HCEC 1CT (cell line): ENCODE results near the gene FIGNL2.

ENCODE experiments used
- DNase-seq: peaks from one replicate; pipeline ENCODE4 v3.0.0-alpha.2; 2017

Gene FIGNL2

DNA sequence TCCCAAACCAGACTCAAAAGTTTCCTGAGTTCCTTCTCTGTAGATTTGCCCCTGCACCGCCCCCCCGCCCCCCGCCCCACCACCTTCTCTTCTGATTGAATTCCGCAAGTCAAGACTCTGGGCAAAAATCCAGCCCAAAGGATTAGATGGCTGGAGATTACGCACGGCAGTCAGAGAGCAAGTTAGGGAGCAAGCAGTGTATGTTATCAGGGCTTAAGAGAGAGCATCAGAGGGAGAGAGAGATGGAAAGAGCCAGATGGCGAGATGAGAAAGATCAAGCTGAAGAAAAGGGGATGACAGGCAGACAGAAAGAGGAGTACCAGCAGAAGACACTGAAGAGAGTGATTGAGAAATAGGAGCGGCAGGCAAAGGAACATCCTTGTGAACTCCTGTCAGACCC is 25.5 kb upstream of the FIGNL2 start:
- peak; percentile 29 for DNase-seq

DNA sequence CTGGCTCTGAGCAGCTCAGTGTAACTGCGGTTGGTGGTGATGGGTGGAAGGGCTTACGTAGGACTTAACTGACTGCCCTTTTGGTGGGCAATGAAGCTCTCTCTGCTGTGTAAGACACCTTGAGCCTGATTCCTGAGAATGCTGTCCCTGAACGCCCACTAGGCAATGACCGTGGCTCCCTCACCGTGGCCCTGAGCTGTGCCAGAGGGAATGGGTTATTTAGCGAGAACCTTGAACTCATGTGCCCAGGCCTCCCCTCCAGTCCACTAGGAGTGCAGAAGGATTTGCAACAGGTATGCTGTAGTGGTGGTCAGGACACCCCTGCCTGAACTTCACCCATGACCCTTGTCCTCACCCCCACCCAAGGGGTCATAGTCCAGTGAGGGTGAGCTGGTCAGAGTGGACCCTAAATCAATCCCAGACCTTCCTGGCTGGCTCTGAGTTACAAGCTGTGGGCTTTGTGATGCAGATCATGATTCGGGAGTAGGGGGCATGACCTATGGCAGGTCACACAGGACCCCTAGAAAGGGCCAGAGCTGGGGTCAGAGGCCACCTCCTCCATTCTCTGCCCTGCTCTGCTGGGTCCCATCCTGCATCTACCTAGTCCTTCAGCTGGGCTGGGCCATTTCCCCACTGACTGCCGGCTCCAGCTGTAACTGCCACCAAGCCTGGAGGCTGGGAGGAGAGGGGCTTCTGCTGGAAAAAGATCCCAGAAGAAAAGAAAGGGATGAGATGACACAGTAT is 24.9 kb upstream of the FIGNL2 start:
- DNase-seq, result no peak

DNA sequence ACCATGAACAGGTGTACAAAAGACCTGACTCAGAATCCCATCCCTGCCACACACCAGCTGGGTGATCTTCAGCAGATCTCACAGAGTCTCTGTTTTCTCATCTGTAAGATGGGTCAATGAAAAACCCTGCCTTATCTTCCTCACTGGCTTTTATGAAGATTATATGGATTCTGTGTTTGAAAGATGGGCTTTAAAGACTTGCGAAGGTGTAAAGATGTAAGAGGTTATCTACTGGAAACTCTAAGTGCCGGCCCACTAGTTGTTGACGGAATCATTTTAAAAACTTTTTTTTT is 24.1 kb upstream of the FIGNL2 start:
- DNase-seq, result no peak

DNA sequence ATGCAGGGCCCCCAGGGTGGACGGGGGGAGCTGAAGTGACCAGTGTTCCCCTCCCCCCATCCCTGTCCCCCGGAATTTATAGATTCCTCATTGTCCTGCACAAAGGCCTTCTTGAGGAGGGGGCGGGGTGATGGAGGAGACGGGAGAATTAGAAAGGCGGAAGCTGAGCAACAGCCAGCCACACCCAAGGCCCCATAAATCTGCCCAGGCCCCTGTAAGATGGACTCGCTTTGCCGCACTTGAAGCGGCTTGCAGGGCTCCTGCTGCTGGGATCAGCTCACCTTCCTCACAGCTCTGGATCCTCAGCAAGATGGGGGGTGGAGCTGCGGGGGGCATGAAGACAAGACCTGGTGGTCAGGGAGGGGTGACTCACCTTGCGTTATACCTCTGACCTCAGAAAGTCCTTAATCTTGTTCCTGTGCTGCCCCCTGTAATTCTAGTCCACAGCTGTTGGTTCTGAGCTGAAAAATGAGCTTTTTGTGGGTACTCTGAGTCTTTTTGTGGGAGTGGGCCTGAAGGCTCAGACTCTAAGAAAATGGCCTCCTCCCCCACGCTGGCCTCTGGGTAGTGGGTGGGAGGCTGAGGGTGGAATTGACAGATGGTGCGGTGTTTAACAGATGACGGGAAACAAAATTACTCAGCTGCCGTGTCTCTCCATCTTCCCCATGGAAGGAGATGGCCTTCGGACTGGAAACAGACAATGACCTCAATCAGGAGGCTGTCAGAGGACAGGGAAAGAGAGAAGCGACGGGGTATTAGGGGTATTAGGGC is 23.6 kb upstream of the FIGNL2 start:
- no peak for DNase-seq

DNA sequence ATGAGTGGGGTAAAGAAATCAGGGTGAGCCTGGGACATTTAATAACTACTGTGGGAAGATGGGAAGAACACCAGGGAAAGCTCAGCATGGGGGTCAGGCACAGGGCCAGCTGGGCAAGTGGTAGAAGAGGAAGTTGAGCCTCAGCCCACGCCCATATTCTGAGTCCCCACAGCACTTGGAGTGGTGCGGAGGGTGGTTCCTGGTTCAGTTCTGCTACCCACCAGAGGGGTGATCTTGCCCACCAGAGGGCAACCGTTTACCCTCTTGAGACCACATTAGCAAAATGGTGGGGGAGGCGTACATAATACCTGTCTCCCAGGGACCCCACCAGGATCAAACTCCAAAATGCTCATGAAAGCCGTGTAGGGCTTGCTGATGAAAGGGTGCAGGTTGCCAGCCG is 22.6 kb upstream of the FIGNL2 start:
- DNase-seq, result no peak

DNA sequence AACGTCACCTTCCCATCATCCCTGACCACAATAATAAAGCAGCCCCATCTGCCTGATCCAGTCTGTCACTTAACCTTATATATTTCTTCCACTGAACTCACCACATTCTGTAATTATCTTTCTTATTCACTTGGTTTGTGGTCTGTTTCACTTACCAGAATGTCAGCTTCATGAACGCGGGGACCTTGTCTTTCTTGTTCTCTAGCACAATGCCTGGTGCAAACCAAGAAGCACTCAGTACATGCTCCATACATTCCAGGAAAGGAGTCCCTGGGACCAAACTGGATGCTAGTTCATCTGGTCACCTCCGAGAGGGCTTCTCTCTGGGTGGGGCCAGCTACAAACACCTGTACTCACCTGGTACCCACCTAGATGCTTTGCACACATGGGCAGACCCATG is 22.0 kb upstream of the FIGNL2 start:
- no peak for DNase-seq

DNA sequence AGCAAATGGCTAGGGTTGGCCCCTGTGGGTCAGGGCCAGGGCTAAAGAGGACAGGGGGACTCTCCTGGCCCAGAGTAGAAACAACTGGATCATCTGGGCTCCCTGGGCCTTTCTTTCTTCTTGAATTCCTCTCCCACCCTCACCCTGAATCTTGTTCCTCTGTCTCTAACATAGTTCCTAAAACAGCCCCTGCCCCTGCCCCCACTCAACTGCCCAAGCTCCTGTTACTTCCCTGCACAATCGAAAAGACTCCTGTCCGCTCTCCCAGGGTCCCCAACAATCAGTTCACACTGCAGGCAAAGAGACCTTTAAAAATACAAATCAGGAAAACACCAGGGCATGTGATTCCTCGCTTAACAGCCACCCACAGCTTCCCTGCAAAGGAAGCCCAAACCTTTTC is 21.4 kb upstream of the FIGNL2 start:
- no peak for DNase-seq

DNA sequence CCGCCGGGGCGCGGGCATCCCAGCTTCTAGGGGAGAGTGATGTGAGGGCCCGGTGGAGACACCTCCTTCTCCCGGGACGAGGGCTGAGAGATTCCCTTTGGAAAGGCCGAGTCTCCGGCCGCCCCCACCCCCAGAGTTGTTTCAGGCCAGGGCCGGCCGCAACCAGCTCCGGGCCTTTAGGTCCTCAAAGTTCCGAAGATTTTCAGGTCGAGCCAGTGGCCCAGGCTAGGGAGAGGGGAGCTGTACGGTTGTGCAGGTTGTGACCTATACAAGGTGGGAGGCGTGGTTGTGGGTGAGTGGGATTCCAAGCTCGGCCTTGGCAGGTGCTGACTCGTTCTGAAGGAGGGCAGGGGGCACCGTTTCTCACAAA is 21.0 kb upstream of the FIGNL2 start:
- no peak for DNase-seq

DNA sequence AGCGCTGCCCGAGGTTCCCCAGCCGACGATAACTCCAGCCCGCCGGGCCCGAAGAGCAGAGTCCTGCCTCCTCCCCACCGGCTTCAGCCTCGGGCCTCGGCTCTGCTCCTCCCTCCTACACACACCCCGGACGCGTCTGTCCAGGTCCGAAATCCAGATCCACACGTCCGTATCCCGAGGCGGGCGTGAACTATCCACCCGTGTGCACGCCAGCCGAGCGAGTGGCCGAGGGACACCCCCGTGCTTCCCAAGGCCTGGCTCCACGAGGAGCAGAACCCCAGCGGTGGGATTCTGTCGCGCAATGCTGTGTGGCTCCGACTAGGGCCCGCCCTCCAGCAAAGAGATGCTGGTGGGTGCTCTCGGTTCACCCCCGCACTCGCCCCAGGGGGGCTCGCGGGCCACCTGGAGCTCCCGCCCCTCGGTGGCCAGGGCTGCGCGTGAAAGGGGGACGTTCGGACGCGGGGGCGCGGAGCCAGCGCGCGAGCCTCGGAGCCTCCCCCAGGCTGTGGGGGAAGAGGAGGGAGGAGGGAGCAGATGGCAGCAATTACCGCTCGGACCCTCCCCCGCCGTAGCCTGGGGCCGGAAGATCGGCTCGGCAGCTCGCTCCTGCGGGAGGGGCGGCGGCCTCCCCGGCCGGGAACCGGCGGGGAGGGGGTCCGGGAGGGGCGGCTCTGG is 20.4 kb upstream of the FIGNL2 start:
- no peak for DNase-seq

DNA sequence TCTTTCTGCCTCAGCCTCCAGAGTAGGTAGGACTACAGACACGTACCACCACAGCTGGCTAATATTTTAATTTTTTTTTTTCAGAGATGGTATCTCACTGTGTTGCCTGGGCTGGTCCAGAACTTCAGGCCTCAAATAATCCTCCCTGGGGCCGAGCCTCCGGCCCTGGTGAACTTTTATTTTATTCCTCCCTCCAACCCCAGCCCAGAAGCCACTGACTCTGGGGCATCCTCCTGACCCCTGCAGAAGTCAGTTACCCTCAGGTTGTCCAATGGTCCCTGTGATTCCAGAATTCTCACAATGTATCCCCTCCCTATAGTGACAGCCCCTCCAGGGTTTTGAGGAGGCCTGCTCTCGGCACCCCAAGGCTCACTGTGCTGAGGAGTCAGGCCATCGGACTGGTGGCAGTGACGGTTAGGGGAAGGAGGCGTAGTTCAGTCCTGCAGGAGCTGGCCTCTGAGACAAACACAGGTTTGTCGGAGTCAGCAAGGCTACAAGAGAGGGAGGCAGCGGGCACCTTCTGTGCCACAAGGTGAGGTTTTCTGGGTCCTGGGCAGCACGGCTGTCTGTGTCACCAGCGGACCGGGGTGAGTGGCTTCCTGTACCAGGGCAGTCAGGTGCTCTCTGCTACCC is 19.4 kb upstream of the FIGNL2 start:
- DNase-seq, result no peak

DNA sequence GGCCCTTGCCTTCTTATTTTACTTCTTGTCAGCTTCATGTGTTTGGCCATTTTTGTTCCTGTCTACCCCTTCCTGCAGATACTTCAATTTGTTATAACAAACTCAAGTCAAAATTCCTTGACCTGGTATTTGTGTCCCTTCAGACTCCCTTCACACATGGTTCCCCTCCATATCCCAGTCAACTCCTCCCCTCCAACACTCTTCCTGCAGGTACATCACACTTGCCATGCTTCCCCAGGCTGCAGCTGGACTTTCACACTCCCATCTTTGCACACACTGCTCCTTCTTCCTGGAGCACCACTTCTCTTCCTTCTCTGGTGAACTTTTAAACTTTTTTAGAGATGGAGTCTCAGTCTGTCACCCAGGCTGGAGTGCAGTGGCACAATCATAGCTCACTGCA is 18.9 kb upstream of the FIGNL2 start:
- no peak for DNase-seq

DNA sequence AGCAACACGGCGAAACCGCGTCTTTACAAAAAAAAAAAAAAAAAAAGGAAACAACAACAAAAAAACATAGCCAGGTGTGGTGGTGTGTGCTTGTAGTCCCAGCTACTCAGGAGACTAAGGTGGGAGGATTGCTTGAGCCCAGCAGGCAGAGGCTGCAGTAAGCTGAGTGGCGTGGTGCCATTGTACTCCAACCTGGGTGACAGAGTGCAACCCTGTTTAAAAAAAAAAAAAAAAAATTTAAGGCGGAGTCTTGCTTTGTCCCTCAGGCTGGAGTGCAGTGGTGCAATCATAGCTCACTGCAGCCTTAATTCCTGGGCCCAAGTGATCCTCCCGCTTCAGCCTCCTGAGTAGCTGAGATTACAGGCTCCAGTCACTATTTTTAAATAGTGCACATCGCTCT is 18.2 kb upstream of the FIGNL2 start:
- no peak for DNase-seq

DNA sequence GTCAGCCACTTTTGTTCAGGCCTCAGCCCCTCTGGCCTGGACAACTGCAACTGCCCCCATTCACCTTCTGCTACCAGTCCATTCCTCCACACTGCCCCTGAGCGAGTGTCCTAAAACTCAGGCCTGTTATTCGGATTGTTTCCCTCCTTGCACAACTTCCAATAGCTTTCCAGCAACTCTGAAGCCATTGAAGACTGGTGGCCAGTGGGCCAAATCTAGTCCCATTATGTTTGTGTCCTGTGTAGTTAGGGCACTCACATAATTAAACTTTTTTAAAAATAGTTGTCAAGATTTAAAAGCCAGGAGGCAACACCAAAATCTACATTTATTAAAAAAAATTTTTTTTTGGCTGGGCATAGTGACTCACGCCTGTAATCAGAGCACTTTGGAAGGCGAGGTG is 17.8 kb upstream of the FIGNL2 start:
- DNase-seq, result no peak

DNA sequence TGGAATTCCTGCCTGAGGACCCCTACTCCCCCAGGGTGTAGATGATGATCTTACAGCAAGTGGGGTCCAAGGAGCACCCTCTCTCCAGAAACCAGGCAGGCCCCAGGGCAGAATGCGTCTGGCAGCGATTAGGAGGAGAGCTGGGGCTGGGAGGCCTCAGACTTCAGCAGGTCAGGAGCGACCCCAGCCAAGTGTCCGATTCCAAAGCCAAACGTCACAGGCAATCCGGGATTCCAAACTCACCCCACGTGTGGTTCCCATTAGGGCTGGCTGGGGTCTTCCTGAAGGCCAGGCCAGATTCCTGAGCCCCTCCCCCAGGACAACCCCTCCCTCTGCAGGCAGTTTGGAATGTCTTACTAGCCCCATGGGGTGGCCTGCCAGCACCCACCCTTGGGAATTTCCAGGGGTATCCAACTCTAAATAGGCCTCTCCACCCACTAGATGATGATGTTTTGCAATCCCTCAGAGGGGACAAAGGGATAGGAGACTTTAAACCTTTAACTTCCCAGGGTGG is 17.3 kb upstream of the FIGNL2 start:
- no peak for DNase-seq

DNA sequence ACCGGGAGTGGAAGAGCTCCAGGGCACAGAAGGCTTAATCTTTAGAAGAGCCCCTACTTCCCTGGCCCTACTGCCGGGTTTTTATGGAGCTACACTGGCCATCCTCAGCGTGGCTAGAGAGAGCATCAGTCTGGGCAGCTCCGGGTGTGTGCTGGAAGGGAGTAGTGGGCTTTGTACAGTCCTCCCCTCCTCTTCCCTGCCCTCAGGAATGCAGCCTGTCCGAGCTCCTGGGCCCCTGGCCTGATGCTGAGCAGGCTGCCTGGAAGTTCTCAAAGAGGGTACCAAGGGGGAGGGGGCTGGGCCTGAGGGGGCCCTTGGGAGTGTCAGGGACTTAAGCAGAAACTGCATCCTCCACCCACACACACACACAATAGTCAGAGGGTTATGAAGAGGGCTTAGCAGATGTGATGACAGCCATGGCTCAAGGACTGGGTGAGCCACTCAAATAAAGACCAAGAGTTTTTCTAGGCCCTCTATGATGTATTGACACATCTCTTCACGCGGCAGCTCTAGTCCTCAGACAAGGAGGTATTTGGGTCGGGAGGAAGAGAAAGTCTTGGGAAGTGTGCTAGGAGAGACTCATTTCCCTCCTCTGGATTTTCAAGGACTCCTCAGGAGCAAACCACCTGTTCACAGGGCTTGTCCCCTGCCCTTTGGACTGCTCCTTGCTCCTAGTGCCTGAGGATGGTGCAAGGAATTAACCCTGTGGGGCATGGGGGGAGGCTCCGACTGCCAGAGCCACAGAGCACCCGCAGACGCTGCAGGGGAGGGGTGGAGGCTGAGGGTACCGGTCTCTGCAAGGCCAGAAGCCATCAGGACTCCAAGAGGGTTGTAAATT is 16.5 kb upstream of the FIGNL2 start:
- DNase-seq, result no peak

DNA sequence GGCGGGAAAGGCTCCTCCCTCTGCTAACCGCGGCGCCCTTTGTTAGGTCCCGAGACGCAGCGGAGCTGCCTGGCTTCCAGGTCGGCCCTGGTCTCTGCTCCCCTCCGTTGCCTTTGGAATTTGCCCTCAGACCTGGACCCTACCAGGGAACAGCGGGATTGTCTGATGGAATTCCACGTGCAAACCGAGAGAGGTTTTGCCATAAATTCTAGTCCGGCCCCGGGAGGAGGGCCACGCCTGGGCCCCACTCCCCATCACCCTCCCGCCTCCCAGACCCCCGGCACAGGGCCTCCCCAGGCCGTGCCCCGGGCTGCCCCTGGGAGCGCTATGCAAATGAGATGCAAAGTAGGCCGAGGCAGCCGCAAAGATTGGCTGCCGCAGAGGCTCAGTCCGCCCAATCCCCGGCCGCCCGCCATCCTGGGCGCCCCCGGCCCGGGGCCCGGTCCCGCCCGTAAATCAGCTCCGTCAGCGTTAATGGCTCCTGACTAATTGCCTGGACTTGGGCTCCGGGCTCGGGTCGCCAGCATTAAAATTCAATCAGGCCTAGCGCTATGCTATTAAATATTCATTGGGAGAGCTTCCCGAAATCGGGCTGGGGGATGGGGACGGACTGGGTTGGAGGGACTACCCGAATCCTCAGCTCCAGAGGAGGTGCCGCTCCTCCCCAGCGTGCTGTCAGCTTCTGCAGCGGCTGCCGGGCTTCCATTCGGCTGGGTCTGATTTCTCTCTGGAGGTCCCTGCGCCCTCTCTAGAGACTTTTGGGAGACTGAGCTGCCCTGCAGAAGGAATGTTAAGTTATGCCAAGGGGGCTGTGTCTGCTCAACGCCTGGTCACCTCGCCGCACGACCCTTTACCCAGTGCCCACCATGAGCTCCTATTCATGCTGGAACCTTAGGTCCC is 15.7 kb upstream of the FIGNL2 start:
- no peak for DNase-seq

DNA sequence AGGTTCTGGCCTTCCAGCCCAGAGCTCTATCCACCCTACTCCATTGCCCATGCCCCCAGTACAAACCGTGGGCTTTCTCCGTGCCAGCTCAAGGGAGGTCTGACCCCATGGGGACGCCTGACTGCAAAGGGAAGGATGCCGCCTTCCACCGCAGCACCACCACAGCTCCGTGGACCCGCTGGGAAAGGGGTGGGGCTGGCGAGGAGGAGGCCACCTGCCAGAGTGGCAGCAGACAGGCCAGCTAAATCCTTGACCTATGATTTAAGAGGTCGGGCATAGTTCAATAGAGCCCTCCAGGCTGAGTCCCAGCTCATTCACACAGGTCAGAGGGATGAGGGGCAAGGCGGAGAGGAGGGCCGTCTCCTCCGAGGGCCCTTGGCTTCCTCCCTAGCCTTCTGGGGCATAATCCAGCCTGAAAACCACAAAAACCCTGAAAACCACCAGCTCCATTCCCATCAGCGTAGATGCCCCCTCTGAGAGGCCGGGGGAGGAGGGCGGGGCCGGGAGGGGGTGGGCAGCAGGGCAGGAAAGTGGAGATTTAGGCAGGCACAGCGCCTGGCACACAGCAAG is 14.9 kb upstream of the FIGNL2 start:
- DNase-seq, result no peak

DNA sequence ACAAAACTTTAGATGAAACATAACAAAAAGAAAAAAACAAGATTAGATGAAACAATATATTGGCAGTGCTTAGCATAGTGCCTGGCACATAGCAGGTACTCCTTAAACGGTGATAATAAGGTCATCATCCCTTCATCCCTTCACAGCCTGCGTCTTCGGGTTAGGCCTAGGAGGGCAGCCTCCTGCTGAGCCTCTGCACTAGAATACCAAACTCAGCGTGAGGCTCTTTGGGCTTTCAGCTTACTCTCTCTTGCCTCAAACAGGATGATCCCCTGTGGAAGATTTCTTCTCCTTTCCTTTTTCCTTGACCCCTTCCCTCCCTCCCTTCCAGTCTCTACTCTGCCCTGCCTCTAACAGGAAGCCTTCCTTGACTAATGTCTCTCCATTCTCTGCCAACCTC is 14.4 kb upstream of the FIGNL2 start:
- no peak for DNase-seq

DNA sequence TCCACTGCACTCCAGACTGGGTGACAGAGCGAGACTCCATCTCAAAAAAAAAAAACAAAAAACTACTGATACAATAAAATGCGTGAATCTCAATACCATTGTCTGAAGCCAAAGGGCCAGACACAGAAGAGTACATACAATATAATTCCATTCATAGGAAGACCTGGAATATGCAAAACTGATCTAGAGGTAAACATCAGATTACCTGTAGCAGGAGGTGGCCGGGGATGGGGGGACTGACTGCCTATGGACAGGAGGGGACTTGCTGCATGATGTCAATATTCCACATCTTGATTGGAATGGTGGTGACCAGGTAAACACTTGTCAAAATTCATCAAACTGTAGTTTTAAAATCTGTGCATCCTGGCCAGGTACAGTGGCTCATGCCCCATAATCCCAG is 12.5 kb upstream of the FIGNL2 start:
- no peak for DNase-seq

DNA sequence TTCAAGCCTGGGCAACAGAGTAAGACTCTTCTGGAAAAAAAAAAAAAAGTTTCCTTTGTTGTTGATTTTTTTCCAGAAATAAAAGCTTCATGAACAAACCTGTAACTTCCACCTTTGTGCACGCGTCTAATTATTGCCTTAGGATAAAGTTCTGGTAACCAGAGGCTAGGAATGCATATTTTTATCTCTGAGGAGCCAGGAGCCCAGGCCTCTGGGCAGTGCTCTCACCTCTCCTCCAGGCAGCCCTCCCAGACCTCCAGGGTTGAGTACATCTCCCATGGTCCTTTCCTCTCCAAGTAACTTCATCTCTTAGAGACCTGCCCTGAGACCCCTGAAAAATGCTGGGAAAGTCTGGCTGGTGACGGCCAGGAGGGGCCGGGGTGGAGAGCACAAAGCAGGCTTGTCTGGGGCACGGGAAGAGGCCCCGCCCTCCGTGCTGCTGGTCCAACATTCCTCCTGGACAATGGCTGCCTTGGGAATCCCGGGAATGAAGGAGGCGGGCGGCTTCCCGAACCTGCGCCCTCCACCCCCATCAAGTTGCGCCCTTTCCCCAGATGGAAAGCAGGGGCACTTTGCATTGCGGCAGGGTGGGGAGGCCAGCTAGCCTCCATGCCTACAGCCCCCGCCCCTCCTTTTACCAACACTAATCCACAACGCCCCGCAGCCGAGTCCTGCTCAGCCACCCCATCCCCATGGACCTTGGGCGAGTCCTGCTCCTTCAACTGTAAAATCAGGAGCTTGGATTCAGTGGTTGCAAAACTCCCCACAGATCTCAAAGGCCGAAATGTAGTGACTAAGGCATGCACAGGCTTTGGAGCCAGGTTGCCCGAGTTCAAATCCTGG is 7.3 kb upstream of the FIGNL2 start:
- peak; percentile 30 for DNase-seq
